ENCODE measurements around the gene SLC6A13. TPM values are rescaled to one million over a fixed set of nuclear protein-coding genes. Genes with fewer than 3 reads are reported as not detected.

Gene SLC6A13
- total and polyA plus RNA-seq, 2 of the 13 experiments (the other 11 are each of a cell fraction or from before 2014, with no cell fraction given) = 0.05 to 0.15 TPM

GRCh38 chr12:188910-189621, 73.6 kb downstream of the SLC6A13 start (continued):
- TF ChIP-seq LCORL (IDR thresholded peaks at IDR 0.05) (no peak), LCORL (CRISPR knock-in tag; IDR thresholded peaks at IDR 0.05) (peak; percentile 31; the same call in 1 of the 2 replicates), ZNF83 (CRISPR knock-in tag; IDR thresholded peaks at IDR 0.05; ENCODE audit: borderline replicate concordance) (no peak), SKIL (CRISPR knock-in tag; IDR thresholded peaks at IDR 0.05; ENCODE audit: borderline replicate concordance) (no peak), BHLHE40 (IDR thresholded peaks at IDR 0.05; ENCODE audit: low read length) (0 out of 2 replicates have a peak, but pooled peaks have one; percentile 16), SP4 (CRISPR knock-in tag; IDR thresholded peaks at IDR 0.05) (peak; percentile 59; the same call in 1 of the 2 replicates), HMG20A (CRISPR knock-in tag; IDR thresholded peaks at IDR 0.05; ENCODE audit: borderline replicate concordance) (no peak), MNT (IDR thresholded peaks at IDR 0.05) (no peak), ZNF280D (CRISPR knock-in tag; IDR thresholded peaks at IDR 0.05) (no peak), ZBTB38 (CRISPR knock-in tag; IDR thresholded peaks at IDR 0.05) (peak; percentile 25; the same call in 1 of the 2 replicates), JUNB (CRISPR knock-in tag; IDR thresholded peaks at IDR 0.05; ENCODE audit: borderline replicate concordance) (no peak), ZNF205 (CRISPR knock-in tag; IDR thresholded peaks at IDR 0.05) (no peak), PRDM15 (CRISPR knock-in tag; IDR thresholded peaks at IDR 0.05) (no peak), HNRNPUL1 (IDR thresholded peaks at IDR 0.05; ENCODE audit: low read depth, low read length) (no peak), ZBTB39 (CRISPR knock-in tag; IDR thresholded peaks at IDR 0.05) (peak; percentile 63; the same call in 1 of the 2 replicates), ZNF430 (CRISPR knock-in tag; IDR thresholded peaks at IDR 0.05) (no peak)
